Measurements from ENCODE around the gene FEM1B.

The FEM1B gene

DNA sequence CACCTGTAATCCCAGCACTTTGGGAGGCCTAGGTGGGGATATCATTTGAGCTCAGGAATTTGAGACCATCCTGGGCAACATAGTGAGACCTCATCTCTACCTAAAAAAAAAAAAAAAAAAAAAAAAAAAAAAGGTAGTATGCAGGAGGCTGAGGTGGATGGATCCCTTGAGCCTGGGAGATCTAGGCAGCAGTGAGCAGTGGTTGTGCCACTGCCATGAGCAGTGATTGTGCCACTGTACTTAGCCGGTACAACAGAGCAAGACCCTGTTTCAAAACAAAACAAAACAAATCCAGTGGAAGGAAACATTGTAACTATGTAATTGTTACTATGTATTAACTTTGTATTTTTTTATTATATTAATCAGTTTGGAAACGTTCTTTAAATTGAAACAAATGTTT lies 5.9 kb downstream of the FEM1B start:
- Mint-ChIP-seq H3K27me3 (ENCODE audit: low read depth) (no peaks in the 10 kb centered on the region), H3K27ac (no peak overlapping the region), H3K4me3 (no peak overlapping the region), H3K9me3 (peaks cover 3% of the 10 kb centered on the region), H3K4me1 (peaks cover 40% of the 10 kb centered on the region), H3K36me3 (ENCODE audit: low read depth) (peaks cover 40% of the 10 kb centered on the region)
- TF ChIP-seq, protein P1, sequence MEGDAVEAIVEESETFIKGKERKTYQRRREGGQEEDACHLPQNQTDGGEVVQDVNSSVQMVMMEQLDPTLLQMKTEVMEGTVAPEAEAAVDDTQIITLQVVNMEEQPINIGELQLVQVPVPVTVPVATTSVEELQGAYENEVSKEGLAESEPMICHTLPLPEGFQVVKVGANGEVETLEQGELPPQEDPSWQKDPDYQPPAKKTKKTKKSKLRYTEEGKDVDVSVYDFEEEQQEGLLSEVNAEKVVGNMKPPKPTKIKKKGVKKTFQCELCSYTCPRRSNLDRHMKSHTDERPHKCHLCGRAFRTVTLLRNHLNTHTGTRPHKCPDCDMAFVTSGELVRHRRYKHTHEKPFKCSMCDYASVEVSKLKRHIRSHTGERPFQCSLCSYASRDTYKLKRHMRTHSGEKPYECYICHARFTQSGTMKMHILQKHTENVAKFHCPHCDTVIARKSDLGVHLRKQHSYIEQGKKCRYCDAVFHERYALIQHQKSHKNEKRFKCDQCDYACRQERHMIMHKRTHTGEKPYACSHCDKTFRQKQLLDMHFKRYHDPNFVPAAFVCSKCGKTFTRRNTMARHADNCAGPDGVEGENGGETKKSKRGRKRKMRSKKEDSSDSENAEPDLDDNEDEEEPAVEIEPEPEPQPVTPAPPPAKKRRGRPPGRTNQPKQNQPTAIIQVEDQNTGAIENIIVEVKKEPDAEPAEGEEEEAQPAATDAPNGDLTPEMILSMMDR (IDR thresholded peaks at IDR 0.05; ENCODE audit: unreplicated experiment in 3 of 3) = no peak

DNA sequence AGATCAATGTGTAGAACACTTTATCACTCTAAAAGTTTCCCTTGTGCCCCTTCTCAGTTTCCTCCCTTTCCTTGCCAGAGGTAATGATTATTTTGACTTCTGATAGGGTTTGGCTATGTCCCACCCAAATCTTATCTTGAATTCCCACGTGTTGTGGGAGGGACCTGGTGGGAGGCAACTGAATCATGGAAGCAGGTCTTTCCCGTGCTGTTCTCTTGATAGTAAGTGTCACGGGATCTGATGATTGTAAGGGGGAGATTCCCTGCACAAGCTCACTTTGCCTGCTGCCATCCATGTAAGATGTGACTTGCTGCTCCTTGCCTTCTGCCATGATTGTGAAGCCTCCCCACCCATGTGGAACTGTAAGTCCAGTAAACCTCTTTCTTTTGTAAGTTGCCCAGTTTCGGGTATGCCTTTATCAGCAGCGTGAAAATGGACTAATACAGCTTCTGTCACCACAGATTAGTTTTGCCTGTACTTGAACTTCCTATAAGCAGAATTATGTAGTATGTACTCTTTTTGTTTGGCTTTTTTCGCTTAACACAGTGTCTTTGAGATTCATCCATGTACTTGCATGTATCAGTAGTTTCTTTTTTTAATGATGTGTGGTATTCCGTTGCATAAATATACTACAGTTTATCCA lies 7.2 kb downstream of the FEM1B start:
- Mint-ChIP-seq H3K9me3 (peaks cover 3% of the 10 kb centered on the region), H3K4me1 (peaks cover 31% of the 10 kb centered on the region), H3K4me3 (no peak overlapping the region), H3K36me3 (ENCODE audit: low read depth) (peaks cover 46% of the 10 kb centered on the region), H3K27me3 (ENCODE audit: low read depth) (no peaks in the 10 kb centered on the region), H3K27ac (no peak overlapping the region)
- TF ChIP-seq, protein P1 (IDR thresholded peaks at IDR 0.05; ENCODE audit: unreplicated experiment in 3 of 3) = no peak

DNA sequence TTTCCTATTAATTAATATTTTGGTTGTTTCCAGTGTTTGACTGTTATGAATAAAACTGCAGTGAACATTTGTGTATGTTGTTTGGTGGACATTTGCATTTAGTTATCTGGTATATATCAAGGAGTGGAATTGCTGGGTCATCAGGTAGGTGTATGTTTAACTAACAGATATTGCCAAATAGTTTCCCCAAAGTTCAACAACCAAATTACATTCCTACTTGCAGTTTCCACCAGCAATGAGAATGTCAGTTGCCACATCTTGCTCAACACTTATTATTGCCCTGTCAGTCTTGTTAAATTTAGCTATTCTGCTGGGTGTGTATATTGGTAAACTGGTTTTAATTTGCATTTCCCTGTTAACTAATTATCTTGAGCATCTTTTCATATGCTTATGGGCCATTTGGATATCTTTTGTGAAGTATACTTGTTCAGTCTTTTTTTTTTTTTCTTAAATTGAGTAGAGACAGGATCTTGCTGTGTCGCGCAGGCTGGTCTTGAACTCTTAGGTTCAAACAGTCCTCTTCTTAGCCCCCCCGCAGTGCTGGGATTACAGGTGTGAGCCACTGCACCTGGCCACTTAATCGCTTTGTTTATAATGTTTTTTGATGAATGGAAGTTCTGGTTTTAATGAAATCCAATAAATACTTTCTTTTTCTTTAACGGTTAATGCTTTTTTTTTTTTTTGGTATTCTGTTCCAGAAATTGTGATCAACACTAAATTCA lies 7.9 kb downstream of the FEM1B start:
- Mint-ChIP-seq H3K4me3 (no peak overlapping the region), H3K27ac (no peak overlapping the region), H3K9me3 (peaks cover 3% of the 10 kb centered on the region), H3K4me1 (peaks cover 24% of the 10 kb centered on the region), H3K27me3 (ENCODE audit: low read depth) (no peaks in the 10 kb centered on the region), H3K36me3 (ENCODE audit: low read depth) (peaks cover 47% of the 10 kb centered on the region)
- TF ChIP-seq, protein P1 (IDR thresholded peaks at IDR 0.05; ENCODE audit: unreplicated experiment in 3 of 3) = no peak

DNA sequence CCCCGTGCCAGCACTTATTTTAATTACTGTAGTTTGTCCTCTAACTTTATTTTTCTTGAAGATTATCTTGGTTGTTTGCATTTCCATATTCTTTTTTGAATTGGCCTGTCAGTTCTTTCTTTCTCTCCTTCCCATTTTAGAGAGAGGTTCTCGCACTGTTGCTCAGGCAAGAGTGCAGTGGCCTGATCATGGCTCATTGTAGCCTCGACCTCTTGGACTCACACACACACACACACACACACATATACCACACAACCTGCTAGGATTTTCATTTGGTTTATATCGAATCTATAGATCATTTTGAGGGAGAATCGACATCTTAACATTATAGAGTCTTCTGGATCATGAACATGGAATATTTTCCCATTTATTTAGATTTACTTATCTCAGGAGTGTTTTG lies 8.7 kb downstream of the FEM1B start:
- TF ChIP-seq, protein P1 (IDR thresholded peaks at IDR 0.05; ENCODE audit: unreplicated experiment in 3 of 3) = no peak
- Mint-ChIP-seq H3K27me3 (ENCODE audit: low read depth) (no peaks in the 10 kb centered on the region), H3K9me3 (peaks cover 3% of the 10 kb centered on the region), H3K4me1 (peaks cover 16% of the 10 kb centered on the region), H3K36me3 (ENCODE audit: low read depth) (peaks cover 55% of the 10 kb centered on the region), H3K27ac (no peak overlapping the region), H3K4me3 (no peak overlapping the region)

DNA sequence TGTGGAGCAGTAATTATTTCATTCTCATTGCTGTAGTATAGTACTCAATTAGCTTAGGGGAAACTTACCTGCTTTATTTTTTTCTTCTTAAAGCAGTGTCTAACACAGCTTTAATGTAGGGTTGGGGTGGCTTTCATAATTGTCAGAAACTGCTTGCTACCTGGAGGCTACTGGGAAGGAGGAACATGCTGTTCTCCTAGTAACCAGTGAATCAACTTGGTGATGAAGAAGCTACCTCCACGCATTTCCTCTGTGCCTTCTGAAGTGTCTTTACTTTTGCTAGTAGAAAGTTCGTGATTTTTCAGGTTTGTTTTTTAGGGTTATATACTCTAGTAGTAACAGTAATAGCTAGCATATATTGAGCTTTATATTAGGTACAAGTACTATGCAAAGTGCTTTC lies 11.5 kb downstream of the FEM1B start:
- H3K9me3 Mint-ChIP-seq = peaks cover 3% of the 10 kb centered on the region
- no peak overlapping the region for H3K27ac Mint-ChIP-seq
- no peaks in the 10 kb centered on the region for H3K27me3 Mint-ChIP-seq (ENCODE audit: low read depth)
- H3K4me3 Mint-ChIP-seq = no peak overlapping the region
- H3K36me3 Mint-ChIP-seq (ENCODE audit: low read depth) = peaks cover 61% of the 10 kb centered on the region
- peaks cover 5% of the 10 kb centered on the region for H3K4me1 Mint-ChIP-seq
- TF ChIP-seq, protein P1 (IDR thresholded peaks at IDR 0.05; ENCODE audit: unreplicated experiment in 3 of 3) = no peak
